Measurements from ENCODE around the gene ATP8A2. TPM values are rescaled to one million over a fixed set of nuclear protein-coding genes. Genes with fewer than 3 reads are reported as not detected.

Gene ATP8A2
- total and polyA plus RNA-seq, 10 of the 15 experiments (the other 5 are each of a cell fraction or from before 2014, with no cell fraction given): 0.01 to 0.04 (median 0.04) TPM; not detected in 7

DNA sequence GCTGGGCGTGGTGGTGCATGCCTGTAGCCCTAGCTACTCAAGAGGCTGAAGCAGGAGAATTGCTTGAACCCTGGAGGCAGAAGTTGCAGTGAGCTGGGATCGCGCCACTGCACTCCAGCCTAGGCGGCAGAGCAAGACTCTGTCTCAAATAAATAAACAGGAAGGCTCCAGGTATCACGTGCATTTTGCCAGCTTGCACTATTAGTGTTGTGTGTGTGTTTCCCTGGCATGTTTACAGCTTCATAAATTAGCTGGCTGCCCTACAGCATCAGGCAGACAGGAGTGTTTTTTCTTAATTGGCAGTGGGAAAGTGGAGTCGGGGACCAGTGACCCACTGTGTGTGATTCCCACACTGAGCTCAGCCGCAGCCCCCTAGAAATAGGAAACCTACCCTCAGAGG is 647.5 kb downstream of the ATP8A2 start (continued):
- no peak for TF ChIP-seq HDAC6 (IDR thresholded peaks at IDR 0.05; ENCODE audit: unreplicated experiment)
- no peak for TF ChIP-seq SRF (IDR thresholded peaks at IDR 0.05; ENCODE audit: low read depth in 2 of 2, low read length in 2 of 2)
- no peak for TF ChIP-seq LARP7 (IDR thresholded peaks at IDR 0.05)
- TF ChIP-seq MTA2 (IDR thresholded peaks at IDR 0.05; ENCODE audit: low read depth): no peak

DNA sequence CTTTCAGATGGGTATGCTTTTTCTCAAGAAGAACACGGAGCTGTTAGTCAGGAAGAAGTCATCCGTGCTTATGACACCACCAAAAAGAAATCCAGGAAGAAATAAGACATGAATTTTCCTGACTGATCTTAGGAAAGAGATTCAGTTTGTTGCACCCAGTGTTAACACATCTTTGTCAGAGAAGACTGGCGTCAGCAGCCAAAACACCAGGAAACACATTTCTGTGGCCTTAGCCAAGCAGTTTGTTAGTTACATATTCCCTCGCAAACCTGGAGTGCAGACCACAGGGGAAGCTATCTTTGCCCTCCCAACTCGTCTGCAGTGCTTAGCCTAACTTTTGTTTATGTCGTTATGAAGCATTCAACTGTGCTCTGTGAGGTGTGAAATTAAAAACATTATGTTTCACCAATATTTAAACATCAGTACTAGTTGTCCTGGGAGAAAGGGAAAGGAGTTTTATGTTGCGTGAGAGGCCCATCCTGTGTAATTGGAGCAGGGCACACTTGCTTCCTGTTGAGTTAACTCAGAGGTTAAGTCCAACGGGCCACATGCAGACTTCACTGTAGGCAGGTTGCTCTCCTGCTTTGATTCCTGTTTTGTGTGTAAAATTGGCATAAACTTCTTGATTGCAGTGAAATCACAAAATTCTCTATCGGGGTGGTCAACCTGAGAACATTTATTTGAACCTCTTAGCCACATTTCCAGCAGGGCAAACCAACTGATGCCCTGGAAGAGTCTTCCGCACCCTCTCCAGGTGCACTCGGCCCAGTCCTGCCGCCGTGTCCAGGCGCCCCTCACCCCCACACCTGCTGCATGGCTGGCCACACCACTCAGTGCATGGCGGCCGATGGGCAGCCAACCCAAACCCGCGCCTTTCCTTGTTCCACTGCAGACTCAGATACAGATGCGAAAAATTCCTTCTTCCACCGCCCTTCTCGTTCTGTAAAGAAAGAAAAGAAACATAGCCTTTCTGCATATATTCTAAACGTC is 648.4 kb downstream of the ATP8A2 start:
- intact Hi-C loops (cut with micrococcal nuclease; ENCODE audit: unreplicated experiment) (no loop called here), in situ Hi-C loops (cut with MboI) (no loop called here)
- WGBS (ENCODE audit: insufficient coverage, insufficient replicate concordance, low lambda C conversion rate, missing lambda C conversion rate): 27% methylated on average over 22 of the region's 22 CpGs
- H3K9ac ChIP-seq (ENCODE audit: control insufficient read depth, insufficient read depth, low read length): no peak overlapping the region
- no peaks in the 10 kb centered on the region; a peak in 2 of 4 replicates for H3K27me3 ChIP-seq (replicated peaks in 1 of 2; ENCODE audit: control insufficient read depth in 2 of 2, insufficient read depth in 2 of 2, low read length in 1 of 2)
- BruUV-seq (replicated peaks): no TSS peak
- no peaks in the 10 kb centered on the region for H3K4me1 ChIP-seq (ENCODE audit: control insufficient read depth, insufficient read depth, low read length)
- no peaks in the 10 kb centered on the region for H3K79me2 ChIP-seq (ENCODE audit: control insufficient read depth, insufficient read depth, low read length)
- ATAC-seq: no peak
- H2AFZ ChIP-seq (ENCODE audit: control insufficient read depth, low read depth, low read length): no peak overlapping the region
- H3K4me2 ChIP-seq (ENCODE audit: control insufficient read depth, insufficient read depth): no peak overlapping the region
- no peaks in the 10 kb centered on the region for H3K9me3 ChIP-seq (replicated peaks; ENCODE audit: control insufficient read depth, insufficient read depth, low read length)
- H3K4me3 ChIP-seq: no peak overlapping the region
- DNase-seq (ENCODE audit: low read depth, low spot score): no peak
- no peaks in the 10 kb centered on the region for H3K36me3 ChIP-seq (ENCODE audit: control insufficient read depth in 2 of 2, insufficient read depth in 2 of 2, low read length in 1 of 2)
- no peak for TF ChIP-seq KDM1A (IDR thresholded peaks at IDR 0.05; ENCODE audit: borderline replicate concordance)
- no peak for TF ChIP-seq MEF2B (IDR thresholded peaks at IDR 0.05; ENCODE audit: partially characterized antibody, poor library complexity, severe bottlenecking)
- TF ChIP-seq POLR2AphosphoS2 (IDR thresholded peaks at IDR 0.05; ENCODE audit: low read depth, low read length): no peak
- no peak for TF ChIP-seq TCF7 (IDR thresholded peaks at IDR 0.05; ENCODE audit: borderline replicate concordance)
- no peak for TF ChIP-seq NRF1 (conservative IDR thresholded peaks at IDR 0.05; ENCODE audit: low read depth, low read length)
- no peak for TF ChIP-seq MEF2A (IDR thresholded peaks at IDR 0.05; ENCODE audit: insufficient read depth, low read depth, low read length)
- TF ChIP-seq NR2C1 (IDR thresholded peaks at IDR 0.05): no peak
- TF ChIP-seq BCL11A (IDR thresholded peaks at IDR 0.05; ENCODE audit: low read depth, low read length): no peak
- TF ChIP-seq RELB (IDR thresholded peaks at IDR 0.05; ENCODE audit: low read depth): no peak
- TF ChIP-seq LARP7 (IDR thresholded peaks at IDR 0.05): no peak
- TF ChIP-seq ZNF207 (IDR thresholded peaks at IDR 0.05; ENCODE audit: borderline replicate concordance): no peak
- no peak for TF ChIP-seq SREBF1 (IDR thresholded peaks at IDR 0.05; ENCODE audit: low read length)
- TF ChIP-seq SIN3A (IDR thresholded peaks at IDR 0.05; ENCODE audit: low read depth, low read length): no peak
- no peak for TF ChIP-seq YY1 (IDR thresholded peaks at IDR 0.05; ENCODE audit: low read depth, low read length)
- TF ChIP-seq CREB1 (IDR thresholded peaks at IDR 0.05; ENCODE audit: low read depth): no peak
- no peak for TF ChIP-seq CBFB (IDR thresholded peaks at IDR 0.05; ENCODE audit: low read depth)
- no peak for TF ChIP-seq NR2C2 (IDR thresholded peaks at IDR 0.05; ENCODE audit: borderline replicate concordance, control insufficient read depth, insufficient read length, low read depth)
- no peak for TF ChIP-seq BMI1 (IDR thresholded peaks at IDR 0.05; ENCODE audit: borderline replicate concordance)
- no peak for TF ChIP-seq RAD51 (IDR thresholded peaks at IDR 0.05)
- TF ChIP-seq RUNX3 (IDR thresholded peaks at IDR 0.05; ENCODE audit: low read length): no peak
- FAIRE-seq: no peak
- ChIA-PET RAD21 (ENCODE audit: unreplicated experiment) (no interaction called here), SMC1A (ENCODE audit: uncharacterized antibody, unreplicated experiment) (no interaction called here), CTCF (no interaction called here), POLR2A (no interaction called here)
- no peaks in the 10 kb centered on the region for H4K20me1 ChIP-seq (ENCODE audit: control insufficient read depth, insufficient read depth)
- H3K27ac ChIP-seq (ENCODE audit: control insufficient read depth, insufficient read depth): no peak overlapping the region

Measured in GM12878 (cell line).